Activated B cell treated with CpG ODN at 0.5 μM for 24 hours (primary cell): ENCODE measurements around the gene C19orf44. TPM values are rescaled to one million over a fixed set of nuclear protein-coding genes. Genes with fewer than 3 reads are reported as not detected.
"Not testable (repeated sequence)": the region's sequence is repeated elsewhere in the genome, so short reads cannot be mapped to it uniquely, and the experiment has no call there.

Experiments
- ATAC-seq: fragments of 200-7000 bp; cut with Tn5 transposase; one replicate; pipeline ENCODE4 v1.10.0; 2021; ENCODE audit warnings: low read depth, mild to moderate bottlenecking, moderate library complexity
- CTCF ChIA-PET: fragments of 350-600 bp; sonication (Branson Sonifier 250); formaldehyde crosslinking; loops from one replicate; lab custom pipeline; 2021; ENCODE audit warnings: antibody characterized with exemption; lab: Charles Lee
- POLR2A ChIA-PET: fragments of 350-600 bp; sonication (Branson Sonifier 250); formaldehyde crosslinking; loops from one replicate; lab custom pipeline; 2021; ENCODE audit warnings: antibody characterized with exemption; lab: Charles Lee
- DNase-seq: peaks from one replicate; pipeline ENCODE4 v3.0.0; 2022
- H3K27ac Mint-ChIP-seq: one replicate; pipeline ENCODE4 v1.8.0; 2020; ENCODE audit warnings: mixed read lengths
- H3K27me3 Mint-ChIP-seq: one replicate; pipeline ENCODE4 v1.8.0; 2021; ENCODE audit warnings: mixed read lengths
- H3K36me3 Mint-ChIP-seq: one replicate; pipeline ENCODE4 v1.8.0; 2021; ENCODE audit warnings: low read depth, mixed read lengths
- H3K4me1 Mint-ChIP-seq: one replicate; pipeline ENCODE4 v1.8.0; 2021; ENCODE audit warnings: mixed read lengths
- H3K4me3 Mint-ChIP-seq: one replicate; pipeline ENCODE4 v1.8.0; 2020; ENCODE audit warnings: mild to moderate bottlenecking, mixed read lengths
- H3K9me3 Mint-ChIP-seq: one replicate; pipeline ENCODE4 v1.8.0; 2020; ENCODE audit warnings: mixed read lengths
- intact Hi-C: fragments of 100-400 bp; cut with micrococcal nuclease; formaldehyde crosslinking; loops from one replicate; pipeline ENCODE4 v1.15.1; 2024
- total RNA-seq: library from RNA; stranded (reverse); gene quantifications from 2 replicates; pipeline ENCODE4 v1.2.3, GENCODE V29; 2022
- TF ChIP-seq, protein P1 (sequence below): fragments of 200-600 bp; IDR thresholded peaks from one replicate; pipeline ENCODE4 v1.8.0; 2022; ENCODE audit warnings: antibody characterized with exemption, mild to moderate bottlenecking

Gene C19orf44
- total RNA-seq, 1 donor from 2014 or later: 7.1 TPM

DNA sequence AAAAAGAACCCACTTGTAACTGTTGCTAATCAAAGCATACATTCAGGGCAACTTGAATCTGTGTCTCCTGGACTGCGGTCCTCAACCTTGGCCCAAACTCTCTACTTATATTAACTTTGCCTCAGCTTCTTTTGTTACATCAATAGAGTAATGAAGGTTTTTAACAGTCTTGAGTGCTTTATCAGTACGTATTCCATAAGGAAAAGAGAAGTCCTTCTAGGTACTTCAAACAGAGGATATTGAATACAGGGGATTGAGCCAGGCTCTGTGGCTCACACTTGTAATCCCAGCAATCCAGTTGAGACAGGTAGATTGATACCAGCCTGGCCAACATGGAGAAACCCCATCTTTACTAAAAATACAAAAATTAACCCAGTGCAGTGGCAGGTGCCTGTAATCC is 23.2 kb upstream of the C19orf44 start:
- Mint-ChIP-seq H3K9me3 (no peaks in the 10 kb centered on the region), H3K4me1 (peaks cover 29% of the 10 kb centered on the region), H3K4me3 (peak overlapping the region; percentile 50), H3K36me3 (peaks cover 6% of the 10 kb centered on the region), H3K27me3 (no peaks in the 10 kb centered on the region), H3K27ac (no peak overlapping the region)
- ATAC-seq (no peak), DNase-seq (no peak)
- intact Hi-C loops: loop anchor here (1.0 to 5.0 kb wide), 3 partner anchors 23 to 36 kb away; partner anchors contain the start of genes C19orf44 and CALR3
- ChIA-PET POLR2A (interaction anchor here (0.6 to 1.9 kb wide), 4 partner anchors 23 to 168 kb away, joined by 3 to 5 read pairs (median 4); partner anchors contain the start of genes C19orf44 and CALR3), CTCF (no interaction called here)
- TF ChIP-seq, protein P1, sequence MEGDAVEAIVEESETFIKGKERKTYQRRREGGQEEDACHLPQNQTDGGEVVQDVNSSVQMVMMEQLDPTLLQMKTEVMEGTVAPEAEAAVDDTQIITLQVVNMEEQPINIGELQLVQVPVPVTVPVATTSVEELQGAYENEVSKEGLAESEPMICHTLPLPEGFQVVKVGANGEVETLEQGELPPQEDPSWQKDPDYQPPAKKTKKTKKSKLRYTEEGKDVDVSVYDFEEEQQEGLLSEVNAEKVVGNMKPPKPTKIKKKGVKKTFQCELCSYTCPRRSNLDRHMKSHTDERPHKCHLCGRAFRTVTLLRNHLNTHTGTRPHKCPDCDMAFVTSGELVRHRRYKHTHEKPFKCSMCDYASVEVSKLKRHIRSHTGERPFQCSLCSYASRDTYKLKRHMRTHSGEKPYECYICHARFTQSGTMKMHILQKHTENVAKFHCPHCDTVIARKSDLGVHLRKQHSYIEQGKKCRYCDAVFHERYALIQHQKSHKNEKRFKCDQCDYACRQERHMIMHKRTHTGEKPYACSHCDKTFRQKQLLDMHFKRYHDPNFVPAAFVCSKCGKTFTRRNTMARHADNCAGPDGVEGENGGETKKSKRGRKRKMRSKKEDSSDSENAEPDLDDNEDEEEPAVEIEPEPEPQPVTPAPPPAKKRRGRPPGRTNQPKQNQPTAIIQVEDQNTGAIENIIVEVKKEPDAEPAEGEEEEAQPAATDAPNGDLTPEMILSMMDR: no peak

DNA sequence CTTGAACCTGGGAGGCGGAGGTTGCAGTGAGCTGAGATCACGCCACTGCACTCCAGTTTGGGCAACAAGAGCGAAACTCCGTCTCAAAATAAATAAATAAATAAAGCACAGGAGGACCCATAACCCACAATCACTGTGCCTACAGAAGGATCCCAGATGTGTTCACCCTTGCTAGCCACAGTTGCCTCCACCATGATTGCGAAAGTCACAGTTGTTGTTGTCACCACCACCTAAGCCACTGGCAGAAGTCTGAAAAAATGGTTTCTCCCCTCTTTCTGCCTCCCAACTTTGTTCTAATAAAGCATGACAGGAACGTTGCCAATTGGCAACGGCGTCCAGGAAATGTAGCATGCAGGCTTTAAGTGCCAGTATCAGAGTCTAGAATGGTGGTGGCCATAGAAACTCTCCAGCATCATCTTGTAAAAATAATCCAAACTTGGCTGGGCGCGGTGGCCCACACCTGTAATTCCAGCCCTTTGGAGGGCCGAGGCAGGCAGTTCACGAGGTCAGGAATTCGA is 22.3 kb upstream of the C19orf44 start:
- no peak for ATAC-seq
- ChIA-PET CTCF (no interaction called here), POLR2A (interaction anchor here (0.6 to 0.7 kb wide), 2 partner anchors 167 to 884 kb away, joined by 3 to 4 read pairs; no protein-coding TSS in a partner anchor)
- H3K4me1 Mint-ChIP-seq: peaks cover 22% of the 10 kb centered on the region
- H3K27ac Mint-ChIP-seq: no peak overlapping the region
- H3K27me3 Mint-ChIP-seq: no peaks in the 10 kb centered on the region
- H3K9me3 Mint-ChIP-seq: no peaks in the 10 kb centered on the region
- DNase-seq: no peak
- intact Hi-C loops: loop anchor here (5.0 kb wide), 1 partner anchor 37 kb away; no protein-coding TSS in a partner anchor
- no peak overlapping the region for H3K4me3 Mint-ChIP-seq
- H3K36me3 Mint-ChIP-seq: peaks cover 4% of the 10 kb centered on the region
- TF ChIP-seq, protein P1: no peak

DNA sequence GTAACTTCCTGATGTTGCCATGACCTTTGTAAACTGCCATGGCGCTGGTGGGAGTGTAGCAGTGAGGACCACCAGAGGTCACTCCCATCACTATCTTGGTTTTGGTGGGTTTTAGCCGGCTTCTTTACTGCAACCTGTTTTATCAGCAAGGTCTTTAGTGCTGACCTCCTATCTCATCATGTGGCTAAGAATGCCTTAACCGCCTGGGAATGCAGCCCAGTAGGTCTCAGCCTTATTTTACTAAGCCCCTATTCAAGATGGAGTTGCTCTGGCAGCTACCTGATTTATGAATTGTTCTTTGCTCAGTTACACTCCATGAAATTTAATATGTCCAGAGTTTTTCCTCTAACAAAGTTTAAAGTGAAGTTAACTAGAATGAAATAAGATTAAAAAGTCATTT is 19.8 kb upstream of the C19orf44 start:
- intact Hi-C loops: no loop called here
- Mint-ChIP-seq H3K4me3 (no peak overlapping the region), H3K36me3 (no peaks in the 10 kb centered on the region), H3K27ac (no peak overlapping the region), H3K27me3 (no peaks in the 10 kb centered on the region), H3K9me3 (no peaks in the 10 kb centered on the region), H3K4me1 (no peaks in the 10 kb centered on the region)
- no peak for ATAC-seq
- POLR2A ChIA-PET: no interaction called here
- no peak for DNase-seq
- TF ChIP-seq, protein P1: no peak
- CTCF ChIA-PET: no interaction called here

DNA sequence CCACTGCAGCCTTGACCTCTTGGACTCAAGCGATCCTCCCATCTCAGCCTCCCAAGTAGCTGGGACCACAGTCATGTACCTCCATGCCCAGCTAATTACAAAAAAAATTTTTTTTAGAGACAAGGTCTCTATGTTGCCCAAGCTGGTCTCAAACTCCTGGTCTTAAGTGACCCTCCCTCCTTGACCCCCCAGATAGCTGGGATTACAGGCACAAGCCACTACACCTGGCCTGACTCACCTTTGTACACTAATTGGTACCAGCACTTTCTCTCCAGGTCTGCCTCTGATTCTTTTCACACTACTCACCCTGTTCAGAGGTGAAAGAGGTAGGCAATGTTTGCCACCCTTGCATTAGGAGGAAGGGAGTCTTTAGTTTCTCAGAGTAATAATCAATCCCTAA is 18.9 kb upstream of the C19orf44 start:
- intact Hi-C loops: no loop called here
- POLR2A ChIA-PET: interaction anchor here (1.7 kb wide), 1 partner anchor 30 kb away, joined by 4 read pairs; no protein-coding TSS in a partner anchor
- Mint-ChIP-seq H3K27ac (no peak overlapping the region), H3K27me3 (no peaks in the 10 kb centered on the region), H3K36me3 (no peaks in the 10 kb centered on the region), H3K9me3 (no peaks in the 10 kb centered on the region), H3K4me3 (no peak overlapping the region), H3K4me1 (no peaks in the 10 kb centered on the region)
- ATAC-seq (no peak), DNase-seq (no peak)
- CTCF ChIA-PET: no interaction called here
- TF ChIP-seq, protein P1: no peak

DNA sequence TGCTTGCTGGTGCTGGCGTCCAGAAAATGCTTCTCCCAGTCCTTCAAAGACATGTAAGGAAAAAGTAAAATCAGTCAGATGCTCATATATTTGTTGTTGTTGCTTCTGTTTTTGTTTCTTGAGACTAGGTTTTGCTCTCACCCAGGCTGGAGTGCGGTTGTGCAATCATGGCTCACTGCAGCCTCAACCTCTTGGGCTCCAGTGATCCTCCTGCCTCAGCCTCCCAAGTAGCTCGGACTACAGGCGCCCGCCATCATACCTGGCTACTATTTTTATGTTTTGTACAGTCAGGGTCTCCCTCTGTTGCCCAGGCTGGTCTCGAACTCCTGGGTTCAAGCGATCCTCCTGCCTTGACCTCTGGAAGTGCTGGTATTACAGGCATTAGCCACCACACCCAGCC is 13.4 kb upstream of the C19orf44 start:
- DNase-seq (no peak), ATAC-seq (no peak)
- no peak overlapping the region for H3K4me3 Mint-ChIP-seq
- no peaks in the 10 kb centered on the region for H3K9me3 Mint-ChIP-seq
- H3K36me3 Mint-ChIP-seq: no peaks in the 10 kb centered on the region
- no peaks in the 10 kb centered on the region for H3K4me1 Mint-ChIP-seq
- ChIA-PET CTCF (no interaction called here), POLR2A (interaction anchor here (0.7 kb wide), 1 partner anchor 1208 kb away, joined by 3 read pairs; no protein-coding TSS in a partner anchor)
- intact Hi-C loops: no loop called here
- H3K27me3 Mint-ChIP-seq: no peaks in the 10 kb centered on the region
- TF ChIP-seq, protein P1: no peak
- no peak overlapping the region for H3K27ac Mint-ChIP-seq

DNA sequence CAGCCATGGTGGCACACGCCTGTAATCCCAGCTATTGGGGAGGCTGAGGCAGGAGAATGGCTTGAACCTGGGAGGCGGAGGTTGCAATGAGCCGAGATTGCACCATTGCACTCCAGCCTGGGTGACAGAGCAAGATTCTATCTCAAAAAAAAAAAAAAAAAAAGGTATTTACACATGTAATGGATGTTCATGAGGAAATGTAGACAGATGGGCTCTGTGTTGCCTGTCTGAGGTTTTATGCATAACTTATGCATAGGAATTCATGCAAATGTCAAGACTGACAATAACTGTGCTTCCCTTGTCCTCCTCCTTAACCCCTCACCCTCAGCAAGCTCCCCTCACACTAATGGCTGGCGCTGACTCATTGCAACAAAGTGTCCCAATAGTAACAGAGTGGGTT is 9.7 kb upstream of the C19orf44 start:
- DNase-seq, H3K9me3 Mint-ChIP-seq, H3K4me3 Mint-ChIP-seq, ATAC-seq, H3K27ac Mint-ChIP-seq, intact Hi-C loops, H3K36me3 Mint-ChIP-seq, H3K4me1 Mint-ChIP-seq, CTCF ChIA-PET, H3K27me3 Mint-ChIP-seq: not testable (repeated sequence)
- POLR2A ChIA-PET: interaction anchor here (1.2 kb wide), 1 partner anchor 44 kb away, joined by 3 read pairs; no protein-coding TSS in a partner anchor
